WTC11 (cell line): ENCODE results near the gene ABCC6.

Experiments
- CTCF ChIP-seq: fragments of 200-600 bp; IDR thresholded peaks from 2 replicates; pipeline ENCODE4 v1.8.0; 2022; ENCODE audit warnings: antibody characterized with exemption
- NFYB ChIP-seq: sonication (generic); formaldehyde crosslinking; conservative IDR thresholded peaks from 2 replicates; pipeline ENCODE4 v1.8.0; 2022; ENCODE audit warnings: low read depth, missing genetic modification reagents
- USF2 ChIP-seq: sonication (generic); formaldehyde crosslinking; IDR thresholded peaks from 2 replicates; pipeline ENCODE4 v1.8.1; 2023; ENCODE audit warnings: mild to moderate bottlenecking, missing genetic modification reagents, moderate library complexity
- ZNF232 ChIP-seq: sonication (generic); formaldehyde crosslinking; IDR thresholded peaks from 2 replicates; pipeline ENCODE4 v1.8.0; 2022; ENCODE audit warnings: mild to moderate bottlenecking, missing genetic modification reagents

GRCh38 chr16:16136588-16136987 lies 86.7 kb downstream of the ABCC6 start:
- TF ChIP-seq CTCF (no peak), USF2 (CRISPR knock-in tag) (no peak), ZNF232 (CRISPR knock-in tag) (no peak), NFYB (CRISPR knock-in tag) (no peak)
